GM21515 (cell line): ENCODE results near the gene KAT2B.

Experiments
- ATAC-seq: cut with Tn5 transposase; IDR thresholded peaks from one replicate; pipeline ENCODE4 v1.9.1; 2021; ENCODE audit not compliant: unreplicated experiment

The KAT2B gene

DNA sequence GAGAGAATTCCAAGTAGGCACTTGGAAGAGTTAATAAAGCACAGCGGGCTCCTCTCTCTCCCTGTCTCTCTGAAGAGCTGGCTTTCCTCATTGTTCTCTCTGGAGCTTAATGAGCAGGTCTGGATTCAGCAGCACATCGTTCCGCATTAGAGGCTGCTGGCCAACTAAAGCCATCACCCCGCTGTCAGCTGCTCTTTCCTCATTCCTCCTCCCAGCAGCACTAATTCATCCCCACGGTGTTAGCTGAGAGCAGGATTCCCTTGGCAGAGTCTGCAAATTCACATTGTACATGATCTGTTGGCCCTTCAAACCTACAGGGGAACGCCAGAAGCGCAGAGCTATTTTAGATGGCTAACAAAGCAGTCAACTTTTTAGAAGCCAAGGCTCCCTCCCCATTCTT, 101.6 kb downstream of the KAT2B start:
- ATAC-seq: no peak

DNA sequence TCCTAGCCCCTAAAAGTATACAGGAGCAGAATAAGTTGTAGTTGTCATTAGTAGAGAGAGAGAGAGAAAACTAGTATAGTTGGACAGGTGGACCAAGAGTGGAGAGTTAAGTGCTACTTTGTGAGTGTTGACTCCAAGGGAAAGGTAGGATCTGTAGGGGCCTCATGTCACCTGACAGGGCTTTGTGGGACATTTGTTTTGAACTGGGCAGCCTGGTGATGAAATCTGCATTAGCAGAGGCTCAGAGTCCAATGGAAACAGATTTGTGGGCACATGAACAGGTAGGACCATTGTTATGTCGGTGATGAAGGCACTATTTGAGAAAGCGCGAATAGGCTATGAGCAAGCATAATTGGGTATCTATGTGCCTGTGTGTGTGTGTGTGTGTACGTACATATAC, 102.3 kb downstream of the KAT2B start:
- ATAC-seq: no peak

DNA sequence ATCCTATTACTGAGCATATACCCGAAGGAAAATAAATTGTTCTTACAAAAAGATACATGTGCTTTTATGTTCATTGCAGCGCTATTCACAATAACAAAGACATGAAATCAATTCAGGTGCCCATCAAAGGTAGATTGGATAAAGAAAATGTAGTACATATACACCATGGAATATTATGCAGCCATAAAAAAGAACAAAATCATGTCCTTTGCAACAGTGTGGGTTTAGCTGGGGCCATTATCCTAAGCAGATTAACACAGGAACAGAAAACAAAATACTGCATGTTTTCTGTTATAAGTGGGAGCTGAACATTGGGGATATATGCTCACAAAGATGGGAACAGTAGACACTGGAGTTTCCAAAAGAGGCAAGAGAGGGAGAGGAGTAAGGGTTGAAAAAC, 103.3 kb downstream of the KAT2B start:
- ATAC-seq: no peak

DNA sequence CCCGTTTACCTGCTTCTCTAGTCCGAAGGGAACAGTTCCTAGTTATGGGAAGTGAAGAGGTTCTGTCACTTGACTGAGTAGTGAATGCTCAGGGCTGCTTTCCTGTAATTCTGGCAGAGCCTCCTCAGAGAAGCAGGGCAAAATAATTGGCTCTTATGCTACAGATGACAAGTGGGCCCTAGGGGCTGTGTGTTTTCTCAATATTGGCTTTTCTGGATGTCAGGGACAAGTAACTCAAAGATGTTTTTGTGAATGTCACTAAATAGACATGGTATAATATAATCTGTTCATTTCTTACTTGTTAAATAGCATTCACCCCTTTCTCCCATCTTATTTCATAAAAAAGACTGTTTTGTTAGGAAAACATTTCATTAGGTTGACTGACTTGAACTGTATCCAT, 105.6 kb downstream of the KAT2B start:
- no peak for ATAC-seq

DNA sequence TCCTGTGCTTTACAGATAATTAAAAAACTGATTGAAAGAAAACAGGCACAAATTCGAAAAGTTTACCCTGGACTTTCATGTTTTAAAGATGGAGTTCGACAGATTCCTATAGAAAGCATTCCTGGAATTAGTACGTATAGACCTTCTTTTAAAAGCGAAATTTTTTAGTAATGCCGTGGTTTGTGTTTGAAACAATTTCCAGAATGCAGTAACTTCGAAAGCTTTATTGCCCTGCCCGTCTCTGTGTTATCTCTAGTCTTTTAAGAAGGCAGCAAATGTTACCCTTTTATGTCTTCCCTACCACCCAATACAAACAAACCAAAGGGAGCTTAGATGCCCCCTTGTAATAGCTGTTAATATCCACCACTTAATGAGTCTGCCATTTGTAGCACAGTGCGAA, 106.1 kb downstream of the KAT2B start:
- ATAC-seq: no peak

DNA sequence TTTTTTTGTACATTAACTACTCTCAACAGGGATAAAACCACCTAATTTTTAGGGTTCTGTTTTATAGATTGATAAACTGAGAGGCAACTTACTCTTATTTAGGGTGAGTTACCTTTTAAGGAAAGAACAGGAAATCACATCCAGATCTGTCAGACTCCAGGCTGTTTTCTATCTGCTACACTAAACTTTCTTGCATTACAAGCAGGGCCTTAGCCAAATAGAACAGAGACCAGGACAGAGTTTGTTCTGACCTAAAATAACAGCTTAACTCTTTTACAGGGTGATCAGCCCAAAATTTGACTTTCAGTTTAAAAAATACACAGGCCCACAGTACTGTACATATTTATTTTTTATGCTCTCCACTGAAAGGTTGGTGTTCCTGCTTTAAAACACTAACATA, 107.1 kb downstream of the KAT2B start:
- no peak for ATAC-seq

DNA sequence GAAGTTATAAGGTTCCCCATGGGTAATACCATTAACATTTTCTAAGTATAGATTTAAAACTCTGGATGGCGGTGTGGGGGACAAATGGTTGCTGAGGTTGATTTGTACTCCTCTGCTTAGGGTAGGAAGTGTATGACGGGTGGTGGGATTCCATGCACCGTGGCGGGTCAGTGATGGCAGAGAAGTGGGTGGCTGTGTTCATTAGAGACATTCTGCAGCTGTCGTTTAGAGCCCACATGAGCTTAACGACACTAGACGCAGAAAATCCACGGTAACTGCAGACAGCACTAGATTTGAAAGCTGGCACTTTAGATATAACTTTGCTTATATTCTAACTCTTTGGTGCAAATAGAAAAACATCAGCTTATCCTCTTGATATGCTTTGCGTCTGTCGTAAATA, 108.2 kb downstream of the KAT2B start:
- ATAC-seq: no peak

DNA sequence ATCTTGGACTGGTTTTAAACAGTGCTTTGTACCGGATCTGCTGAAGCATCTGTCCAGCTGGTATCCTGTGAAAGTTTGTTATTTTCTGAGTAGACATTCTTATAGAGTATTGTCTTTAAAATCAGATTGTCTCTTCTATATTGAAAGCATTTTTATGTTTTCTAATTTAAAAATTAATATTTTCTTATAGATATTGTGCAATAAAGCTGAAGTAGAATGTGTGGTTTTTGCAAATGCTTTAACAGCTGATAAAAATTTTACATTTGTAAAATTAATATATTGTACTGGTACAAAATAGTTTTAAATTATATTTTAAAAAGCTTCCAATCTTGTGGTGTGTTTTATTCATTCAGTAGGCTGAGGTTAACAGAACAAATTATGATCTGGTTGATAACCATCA, 113.8 kb downstream of the KAT2B start:
- ATAC-seq: no peak

DNA sequence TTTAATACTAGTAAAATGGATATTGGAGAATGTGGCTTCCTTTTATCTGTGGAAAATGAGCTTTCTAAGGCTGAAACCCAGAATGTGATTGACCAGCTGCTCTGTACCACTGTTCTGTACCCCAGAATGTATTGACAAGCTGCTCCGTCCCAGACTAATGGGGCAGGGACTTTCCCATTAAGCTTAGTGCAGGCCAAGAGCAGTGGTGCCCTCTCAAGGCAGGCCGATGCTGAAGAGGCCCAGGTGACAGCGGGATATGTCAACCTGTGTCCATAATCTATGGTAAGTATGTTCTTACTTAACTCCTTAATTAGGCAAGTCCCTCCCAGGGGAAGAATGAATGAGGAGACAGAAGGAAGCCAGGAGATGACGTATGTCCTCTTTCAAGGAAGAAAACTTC, 114.7 kb downstream of the KAT2B start:
- no peak for ATAC-seq

DNA sequence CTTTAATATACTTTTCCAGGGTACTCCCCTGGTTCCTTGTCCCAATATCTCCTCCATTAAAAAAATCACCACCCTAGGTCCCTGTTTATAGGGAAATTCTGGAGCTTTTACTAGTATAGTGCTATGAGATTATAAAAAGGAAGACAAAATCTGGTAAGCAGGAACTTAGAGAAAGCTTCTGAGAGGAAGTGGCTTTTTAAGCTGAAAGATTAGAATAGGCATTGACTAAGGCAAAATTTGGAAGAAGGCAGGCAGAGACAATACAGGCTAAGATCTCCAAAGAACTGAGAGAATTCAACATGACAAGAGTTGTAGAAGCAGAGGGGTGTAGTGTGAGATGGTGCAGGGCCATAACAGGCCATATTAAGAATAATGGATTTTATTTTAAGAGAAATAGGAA, 120.0 kb downstream of the KAT2B start:
- no peak for ATAC-seq

DNA sequence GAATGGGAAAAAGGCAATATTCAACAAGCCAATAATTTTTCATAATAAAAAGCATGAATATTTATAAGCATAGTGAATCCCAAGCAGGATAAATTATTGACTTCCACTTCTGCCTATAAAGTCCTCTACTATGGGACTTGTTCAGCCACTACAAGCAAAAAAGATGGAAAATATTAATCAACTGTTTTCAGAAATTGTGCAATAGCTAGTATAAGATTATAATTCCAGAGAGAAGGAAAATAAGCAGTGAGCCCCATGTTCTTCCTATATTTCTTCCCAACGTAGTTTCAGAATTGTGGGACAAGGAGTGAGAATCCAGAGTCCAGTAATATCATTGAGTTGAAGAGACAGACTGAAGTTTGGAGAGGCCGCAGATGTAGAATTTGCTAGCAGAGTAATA, 121.5 kb downstream of the KAT2B start:
- no peak for ATAC-seq

DNA sequence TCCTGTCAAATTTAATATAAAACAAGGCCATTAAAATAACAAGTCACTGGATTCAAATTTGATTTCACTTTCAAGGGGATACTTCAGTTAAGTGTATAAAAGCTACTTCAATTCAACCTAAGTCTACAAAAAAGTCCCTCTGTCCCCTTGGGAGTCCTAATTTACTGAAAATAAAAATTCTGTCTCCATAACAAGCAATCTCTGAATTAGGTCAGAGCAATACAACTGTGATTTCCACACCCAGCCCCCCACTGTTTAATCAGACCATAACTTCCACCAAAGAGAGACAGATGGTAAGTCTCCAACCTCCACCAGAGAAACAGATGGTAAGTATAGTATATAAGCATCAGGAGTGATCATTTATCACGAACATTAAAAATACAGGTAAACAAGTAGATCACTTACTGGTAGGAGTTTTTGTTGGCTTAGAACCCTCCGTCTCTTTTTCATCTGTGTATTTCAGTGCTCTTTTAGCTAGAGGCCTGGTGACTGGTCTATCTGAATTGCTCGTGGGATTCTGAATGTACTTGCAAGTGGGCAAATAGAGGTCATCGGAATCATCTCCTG, 133.7 kb downstream of the KAT2B start:
- ATAC-seq: no peak

DNA sequence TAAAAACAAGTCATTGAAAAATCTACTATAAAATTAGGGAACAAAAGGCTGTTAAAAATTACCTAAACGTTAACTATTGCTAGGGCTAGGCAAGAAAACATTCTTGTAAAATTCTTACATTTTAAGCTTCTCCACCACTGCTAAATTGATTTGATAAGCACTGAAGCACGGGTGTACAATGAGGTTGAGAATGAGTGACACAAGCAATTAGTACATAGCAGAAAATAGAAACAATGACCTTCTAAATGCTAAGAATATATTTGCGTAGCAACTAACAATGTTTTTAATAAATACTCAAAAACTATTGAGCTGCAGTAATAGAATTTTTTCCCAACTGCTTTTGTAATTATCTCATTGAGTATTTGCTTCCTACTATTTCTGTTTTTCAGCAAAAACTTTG, 141.0 kb downstream of the KAT2B start:
- ATAC-seq: no peak

DNA sequence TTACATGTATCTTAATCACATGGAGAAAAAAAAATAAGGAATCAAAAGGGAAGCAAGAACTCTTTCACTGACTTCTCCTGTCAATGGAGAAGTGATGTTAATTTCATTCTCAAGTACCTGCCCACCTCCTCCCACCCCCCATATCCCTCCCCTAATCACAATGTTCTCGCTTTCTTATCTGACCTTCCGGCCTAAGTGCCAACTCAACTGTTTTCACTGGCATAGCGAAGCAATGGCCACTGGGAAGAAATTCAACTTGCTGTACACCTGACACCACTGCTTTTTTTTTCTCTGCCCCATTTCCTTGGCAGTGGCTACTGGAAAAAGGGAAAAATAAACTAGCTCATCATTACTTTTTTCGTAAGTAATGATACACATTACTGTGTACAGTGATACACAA, 142.0 kb downstream of the KAT2B start:
- no peak for ATAC-seq

DNA sequence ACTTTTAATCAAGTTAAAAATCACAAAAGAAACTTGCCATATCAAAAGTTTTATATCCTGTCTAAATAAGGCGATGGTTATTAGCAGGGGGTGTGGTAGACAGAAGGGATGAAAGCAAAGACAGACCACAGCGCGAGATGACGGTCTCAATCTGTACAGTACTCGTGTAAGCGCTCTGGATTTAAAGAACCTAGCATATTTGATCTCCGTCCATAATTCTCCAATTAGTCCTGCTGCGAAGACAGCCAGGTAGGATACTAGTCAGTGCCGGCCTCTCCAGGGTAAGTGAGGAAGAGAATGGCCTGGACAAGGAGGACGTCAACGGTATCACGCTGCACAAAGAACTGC, 145.1 kb downstream of the KAT2B start:
- ATAC-seq: peak; percentile 9

DNA sequence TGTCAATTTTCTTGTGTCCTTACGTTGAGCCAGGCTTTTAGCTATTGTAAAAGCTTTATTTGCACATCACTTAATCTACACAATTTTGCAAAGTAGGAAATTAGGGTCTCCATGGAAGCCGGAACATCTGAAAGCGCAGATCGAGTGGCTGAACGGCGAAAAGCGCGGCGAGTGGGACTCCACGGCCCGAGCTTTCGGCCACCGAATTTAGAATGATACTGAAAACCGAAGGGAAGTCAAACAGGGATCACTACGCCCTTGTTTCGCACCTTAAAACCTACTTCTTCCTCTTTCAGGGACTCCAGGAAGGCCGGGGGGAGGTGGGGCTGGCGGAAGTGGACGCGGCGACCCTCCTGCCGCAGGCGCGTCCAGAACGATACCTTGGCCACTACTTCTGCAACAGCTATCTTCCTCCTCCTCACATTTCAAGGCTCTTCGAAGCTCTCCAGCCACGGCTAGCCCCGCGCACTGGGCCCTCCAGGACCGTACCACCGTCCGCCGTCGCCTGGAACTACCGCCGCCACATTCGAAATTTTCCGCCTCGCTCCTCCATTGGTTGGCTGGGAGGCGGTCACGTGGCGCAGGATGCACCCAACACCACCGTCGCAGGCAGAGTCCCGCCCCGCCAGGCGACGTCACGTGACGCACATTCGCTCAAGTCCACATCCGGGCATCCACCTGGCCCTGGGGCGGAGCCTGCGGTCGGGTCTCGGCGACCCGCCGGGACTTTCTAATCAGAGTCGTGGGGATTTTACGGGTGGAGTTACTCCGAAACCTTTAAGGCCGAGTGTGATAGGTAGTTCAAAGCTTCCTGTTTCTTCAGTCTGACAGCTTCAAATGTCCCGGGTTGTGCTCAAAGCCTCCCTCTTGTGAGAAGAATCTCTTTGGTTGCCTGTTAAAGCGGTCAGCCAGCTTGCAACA, 145.7 kb downstream of the KAT2B start, which contains the start of gene SGO1:
Gene SGO1, minus strand, starts transcription at position 528 of the 921 bp plus-strand sequence. CDS start 2,179 bp downstream, outside the sequence.
- peak; percentile 94 for ATAC-seq

DNA sequence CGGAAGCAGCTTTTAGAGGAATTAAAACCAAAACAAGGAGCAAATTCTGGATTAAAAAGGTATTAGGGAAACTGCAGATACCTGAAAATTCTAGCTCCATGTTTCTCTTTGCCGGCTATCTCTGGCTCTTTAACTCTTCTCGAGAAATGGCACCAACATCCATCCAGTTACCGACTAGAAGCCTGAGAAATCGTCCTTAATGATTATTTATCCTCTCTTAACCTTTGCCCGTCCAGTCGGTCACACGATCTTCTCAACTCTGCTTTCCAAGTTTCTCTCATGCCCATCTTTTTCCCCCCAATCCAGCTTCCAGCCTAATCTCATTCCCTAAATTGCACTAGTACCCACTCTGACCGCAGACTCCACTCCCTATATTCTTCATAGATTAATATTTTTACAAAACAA, 146.4 kb downstream of the KAT2B start:
- ATAC-seq: peak; percentile 9

DNA sequence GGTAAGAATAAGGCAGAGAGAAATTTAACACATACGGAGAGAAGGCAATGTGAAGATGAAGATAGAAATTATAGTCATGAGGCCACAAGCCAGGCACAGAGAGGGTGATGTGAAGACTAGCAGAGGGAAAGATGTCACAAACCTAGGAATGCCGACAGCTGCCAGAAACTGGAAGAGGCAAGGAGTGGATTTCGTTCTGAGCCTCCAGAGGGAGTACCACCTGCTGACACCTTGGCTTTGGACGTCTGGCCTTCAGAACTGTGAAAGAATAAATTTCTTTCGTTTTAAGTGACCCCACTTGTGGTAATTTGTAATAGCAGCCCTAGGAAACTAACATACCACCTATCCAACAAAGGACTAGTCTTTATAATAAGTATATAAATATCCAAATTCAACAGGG, 150.7 kb downstream of the KAT2B start:
- no peak for ATAC-seq

DNA sequence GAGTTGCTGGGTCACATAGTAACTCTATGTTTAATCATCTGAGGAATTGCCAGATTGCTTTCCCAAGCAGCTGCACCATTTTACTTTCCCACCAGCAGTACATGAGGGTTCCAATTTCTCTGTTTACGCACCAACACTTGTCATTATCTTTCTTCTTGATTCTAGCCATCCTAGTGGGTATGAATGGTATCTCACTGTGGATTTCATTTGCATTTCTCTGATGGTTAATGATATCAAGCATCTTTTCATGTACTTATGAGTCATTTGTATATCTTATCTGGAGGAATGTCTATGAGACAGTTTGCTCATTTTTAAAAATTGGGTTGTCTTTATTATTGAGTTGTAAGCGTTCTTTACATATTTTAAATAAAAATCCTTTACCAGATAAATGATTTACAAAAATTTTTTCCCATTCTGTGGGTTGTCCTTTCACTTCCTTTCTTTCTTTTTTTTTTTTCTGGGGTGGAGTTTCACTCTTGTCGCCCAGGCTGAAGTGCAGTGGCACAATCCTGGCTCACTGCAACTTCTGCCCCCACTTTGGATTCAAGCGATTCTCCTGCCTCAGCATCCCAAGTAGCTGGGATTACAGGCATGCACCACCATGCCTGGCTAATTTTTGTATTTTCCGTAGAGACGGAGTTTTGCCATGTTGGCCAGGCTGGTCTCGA, 154.7 kb downstream of the KAT2B start:
- ATAC-seq: no peak

DNA sequence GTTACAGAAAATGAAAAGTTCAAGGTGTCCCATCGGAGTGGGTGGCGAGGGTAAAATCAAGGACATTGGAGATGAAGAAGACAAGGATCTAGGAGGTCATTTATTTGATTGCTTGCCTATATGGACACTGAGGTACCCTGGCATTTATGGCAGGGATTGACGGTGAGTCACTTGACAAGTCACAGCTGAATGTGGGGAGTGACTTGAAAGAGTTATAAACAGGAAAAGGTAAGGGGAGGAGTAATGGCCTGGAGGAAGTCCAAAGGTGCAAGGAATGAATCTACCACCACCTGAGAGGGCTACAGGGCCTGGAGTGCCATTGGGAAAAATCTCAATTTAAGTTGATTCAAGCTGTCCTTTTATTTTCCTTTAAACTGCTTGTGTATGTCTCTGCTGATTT, 157.5 kb downstream of the KAT2B start:
- ATAC-seq: no peak

DNA sequence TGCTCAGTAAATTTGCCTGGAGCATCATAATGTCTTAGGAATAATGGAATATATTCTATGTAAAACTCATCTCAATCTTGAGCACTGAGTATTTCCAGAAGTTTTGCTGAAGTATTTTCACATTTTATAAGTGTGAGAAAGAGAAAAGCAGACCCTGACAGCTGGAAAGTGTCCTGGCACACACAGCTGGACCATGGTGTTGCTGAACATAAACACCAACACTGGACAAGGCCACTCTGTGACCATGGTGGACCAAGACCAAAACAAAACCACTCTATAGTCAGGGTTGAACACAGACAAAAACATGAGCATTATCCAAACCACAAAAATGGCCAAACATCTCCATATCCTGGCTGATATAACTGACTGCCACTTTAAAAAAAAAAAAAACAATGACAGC, 160.9 kb downstream of the KAT2B start:
- ATAC-seq: no peak
